HCT116 (cell line): ENCODE measurements around the gene TMTC2. TPM values are rescaled to one million over a fixed set of nuclear protein-coding genes. Genes with fewer than 3 reads are reported as not detected.

Source experiments
- ATAC-seq: fragments of 200-7000 bp; cut with Tn5 transposase; 2 replicates; pipeline ENCODE4 v1.9.1; 2020; ENCODE audit warnings: mild to moderate bottlenecking, moderate library complexity
- BruUV-seq: library from RNA; stranded (reverse); fragments of 400-500 nt; replicated peaks from 2 replicates; lab custom pipeline; 2021; lab: Mats Ljungman, UMichigan
- CTCF ChIA-PET: fragments of 300-600 bp; sonication (Branson Sonifier 250); formaldehyde crosslinking; loops from one replicate; lab custom pipeline; 2021; ENCODE audit warnings: antibody characterized with exemption; lab: Charles Lee
- POLR2A ChIA-PET: fragments of 300-600, 350-600 bp; sonication (Branson Sonifier 250); formaldehyde crosslinking; loops from one replicate; lab custom pipeline; 2021; ENCODE audit warnings: antibody characterized with exemption; lab: Charles Lee
- RAD21 ChIA-PET, 2 experiments: fragments of 300-600 bp; sonication (Branson Sonifier 250); formaldehyde crosslinking; loops; one replicate each; lab custom pipeline; 2023; ENCODE audit warnings: low total read pairs in 2 of 2; ENCODE audit not compliant: uncharacterized antibody in 2 of 2, unreplicated experiment in 2 of 2, low non-redundant PET in 1 of 2; lab: Charles Lee
- DNase-seq: peaks from one replicate; pipeline ENCODE4 v3.0.0-alpha.2; 2010; ENCODE audit warnings: low read depth, low spot score
- H2AFZ ChIP-seq: fragments of 200-600 bp; shearing (Covaris generic), sonication (generic); 2 replicates; pipeline ENCODE4 v1.6.1; 2017; ENCODE audit warnings: low read depth, mixed run types, mixed read lengths, antibody characterized with exemption, low read length; ENCODE audit not compliant: poor library complexity, severe bottlenecking
- H3K27ac ChIP-seq: 2 replicates; pipeline ENCODE4 v1.5.1; 2012; ENCODE audit warnings: low read depth, low read length
- H3K27me3 ChIP-seq: fragments of 200-600 bp; sonication (generic); 2 replicates; pipeline ENCODE4 v1.6.1; 2016; ENCODE audit warnings: mixed run types, low read length, mixed read lengths; ENCODE audit not compliant: insufficient read depth
- H3K36me3 ChIP-seq, 2 experiments: fragments of 200-500 bp in 1 of 2; fragments of 200-600 bp in 1 of 2; sonication (Bioruptor generic) in 1 of 2; sonication (generic) in 1 of 2; 2 replicates each; pipeline versions ENCODE4 v1.5.1 to v1.6.1; 2014 to 2016; ENCODE audit warnings: low read length in 2 of 2, inconsistent platforms in 1 of 2, mixed read lengths in 1 of 2, mixed run types in 1 of 2; ENCODE audit not compliant: insufficient read depth in 2 of 2, control insufficient read depth in 1 of 2
- H3K4me1 ChIP-seq, 2 experiments: fragments of 200-600 bp in 1 of 2; sonication (generic) in 1 of 2; 2 replicates each; pipeline versions ENCODE4 v1.5.1 to v1.6.1; 2012 to 2017; ENCODE audit warnings: low read length in 2 of 2, inconsistent platforms in 1 of 2, mild to moderate bottlenecking in 1 of 2, mixed read lengths in 1 of 2, mixed run types in 1 of 2, moderate library complexity in 1 of 2; ENCODE audit not compliant: insufficient read depth in 2 of 2, control insufficient read depth in 1 of 2
- H3K4me2 ChIP-seq: fragments of 200-600 bp; sonication (generic); 2 replicates; pipeline ENCODE4 v1.6.1; 2017; ENCODE audit warnings: mixed run types, low read length, mixed read lengths
- H3K4me3 ChIP-seq, 2 experiments: fragments of 200-600 bp in 1 of 2; sonication (generic) in 1 of 2; replicated peaks in 1 of 2; 2 replicates each; pipeline ENCODE4 v1.5.1; 2011 to 2016; ENCODE audit warnings: low read length in 2 of 2, control low read depth in 1 of 2, low read depth in 1 of 2, mild to moderate bottlenecking in 1 of 2, mixed read lengths in 1 of 2, mixed run types in 1 of 2
- H3K79me2 ChIP-seq: fragments of 200-600 bp; sonication (generic); 2 replicates; pipeline ENCODE4 v1.6.1; 2017; ENCODE audit warnings: mild to moderate bottlenecking, mixed run types, low read length, moderate library complexity, mixed read lengths; ENCODE audit not compliant: insufficient read depth
- H3K9ac ChIP-seq: fragments of 200-600 bp; sonication (generic); 2 replicates; pipeline ENCODE4 v1.6.1; 2016; ENCODE audit warnings: low read length, mixed read lengths
- H3K9me2 ChIP-seq: fragments of 200-600 bp; sonication (generic), shearing (Covaris generic); 2 replicates; pipeline ENCODE4 v1.6.1; 2017; ENCODE audit warnings: mixed run types, mild to moderate bottlenecking, moderate library complexity; ENCODE audit not compliant: insufficient read depth
- H3K9me3 ChIP-seq, 2 experiments: fragments of 200-500 bp in 1 of 2; fragments of 200-600 bp in 1 of 2; sonication (Bioruptor generic) in 1 of 2; sonication (generic) in 1 of 2; 2 replicates each; pipeline ENCODE4 v1.6.1; 2014 to 2017; ENCODE audit warnings: low read length in 2 of 2, mixed read lengths in 2 of 2, inconsistent platforms in 1 of 2, low read depth in 1 of 2, mild to moderate bottlenecking in 1 of 2, mixed run types in 1 of 2, moderate library complexity in 1 of 2; ENCODE audit not compliant: control insufficient read depth in 1 of 2, insufficient read depth in 1 of 2
- H4K20me1 ChIP-seq: fragments of 200-600 bp; sonication (generic), shearing (Covaris generic); 2 replicates; pipeline ENCODE4 v1.6.1; 2017; ENCODE audit warnings: mixed run types, mild to moderate bottlenecking, moderate library complexity; ENCODE audit not compliant: insufficient read depth
- ATF3 ChIP-seq: IDR thresholded peaks from 2 replicates; pipeline ENCODE4 v1.6.1; 2012
- CBX3 ChIP-seq: IDR thresholded peaks from 2 replicates; pipeline ENCODE4 v1.6.1; 2012; ENCODE audit warnings: low read depth
- CTCF ChIP-seq, 3 experiments: fragments of 200-600 bp in 1 of 3; sonication (generic) in 1 of 3; IDR thresholded peaks in 2 of 3; conservative IDR thresholded peaks in 1 of 3; 2 replicates each; pipeline ENCODE4 v1.5.1; 2012 to 2017; ENCODE audit warnings: low read depth in 2 of 3, low read length in 2 of 3, antibody characterized with exemption in 1 of 3, borderline replicate concordance in 1 of 3, control low read depth in 1 of 3, mild to moderate bottlenecking in 1 of 3, mixed read lengths in 1 of 3, mixed run types in 1 of 3, moderate library complexity in 1 of 3; ENCODE audit not compliant: insufficient read depth in 1 of 3
- EGR1 ChIP-seq: IDR thresholded peaks from 2 replicates; pipeline ENCODE4 v1.6.1; 2012; ENCODE audit warnings: low read depth
- EZH2 ChIP-seq: fragments of 200-600 bp; sonication (generic); IDR thresholded peaks from 2 replicates; pipeline ENCODE4 v1.6.1; 2017; ENCODE audit warnings: antibody characterized with exemption, mixed run types
- FOSL1 ChIP-seq: IDR thresholded peaks from 2 replicates; pipeline ENCODE4 v1.6.1; 2012; ENCODE audit warnings: low read depth
- MAX ChIP-seq: IDR thresholded peaks from 2 replicates; pipeline ENCODE4 v1.6.1; 2012
- POLR2AphosphoS5 ChIP-seq: IDR thresholded peaks from 2 replicates; pipeline ENCODE4 v1.6.1; 2011; ENCODE audit warnings: mild to moderate bottlenecking, low read depth, low read length, moderate library complexity
- RAD21 ChIP-seq: IDR thresholded peaks from 2 replicates; pipeline ENCODE4 v1.6.1; 2012; ENCODE audit warnings: low read depth, mild to moderate bottlenecking
- REST ChIP-seq: IDR thresholded peaks from 2 replicates; pipeline ENCODE4 v1.6.1; 2012; ENCODE audit warnings: low read depth
- SP1 ChIP-seq: IDR thresholded peaks from 2 replicates; pipeline ENCODE4 v1.6.1; 2012; ENCODE audit warnings: low read depth
- TCF7L2 ChIP-seq: IDR thresholded peaks from 2 replicates; pipeline ENCODE4 v1.7.0; 2011; ENCODE audit warnings: borderline replicate concordance, inconsistent platforms; ENCODE audit not compliant: insufficient read depth, insufficient read length; ENCODE audit errors: extremely low read depth
- YY1 ChIP-seq: IDR thresholded peaks from 2 replicates; pipeline ENCODE4 v1.6.1; 2011; ENCODE audit warnings: low read length, low read depth, moderate library complexity, mild to moderate bottlenecking; ENCODE audit not compliant: insufficient replicate concordance; ENCODE audit errors: extremely low read depth
- ZFX ChIP-seq: fragments of 450-650 bp; IDR thresholded peaks from 2 replicates; pipeline ENCODE4 v1.6.1; 2017
- ZNF274 ChIP-seq: fragments of 200-500 bp; sonication (Bioruptor generic); IDR thresholded peaks from 2 replicates; pipeline ENCODE4 v1.6.1; 2014; ENCODE audit warnings: mild to moderate bottlenecking, low read depth, low read length, inconsistent platforms
- intact Hi-C: fragments of 100-400 bp; cut with micrococcal nuclease; formaldehyde crosslinking; loops from 2 replicates; pipeline ENCODE4 v1.10.0; 2022
- total RNA-seq: library from RNA; stranded (reverse); gene quantifications from one replicate; pipeline ENCODE4 v1.2.1, GENCODE V29; 2021; ENCODE audit not compliant: unreplicated experiment

TMTC2 gene
- total RNA-seq, 1 experiment from 2014 or later = 11.5 TPM

GRCh38 chr12:82874945-82875344 is 188.2 kb downstream of the TMTC2 start (continued):
- TF ChIP-seq CBX3 (no peak), ZFX (no peak)

GRCh38 chr12:82876075-82876474 is 189.4 kb downstream of the TMTC2 start:
- H3K36me3 ChIP-seq = no peaks in the 10 kb centered on the region
- H3K9me3 ChIP-seq = no peaks in the 10 kb centered on the region
- DNase-seq = no peak
- CTCF ChIA-PET = no interaction called here
- H3K9ac ChIP-seq = no peak overlapping the region
- no peak overlapping the region for H2AFZ ChIP-seq
- H4K20me1 ChIP-seq = no peaks in the 10 kb centered on the region
- no peak overlapping the region for H3K4me3 ChIP-seq
- no peaks in the 10 kb centered on the region for H3K79me2 ChIP-seq
- H3K27ac ChIP-seq = no peak overlapping the region
- TF ChIP-seq TCF7L2 (no peak), MAX (no peak), SP1 (no peak), YY1 (no peak), EGR1 (no peak), REST (no peak), RAD21 (no peak), CTCF (IDR thresholded peaks at IDR 0.05 in 2 of 3, conservative IDR thresholded peaks at IDR 0.05 in 1 of 3; ENCODE audit: borderline replicate concordance in 1 of 3, insufficient read depth in 1 of 3, low read depth in 2 of 3, low read length in 2 of 3) (no peak), ZNF274 (no peak), POLR2AphosphoS5 (no peak), EZH2 (no peak), CBX3 (no peak), ZFX (no peak), ATF3 (no peak), FOSL1 (no peak)
- intact Hi-C loops = no loop called here
- BruUV-seq = no TSS peak
- no peak overlapping the region for H3K4me2 ChIP-seq
- POLR2A ChIA-PET = interaction anchor here (0.6 kb wide), 1 partner anchor 1193 kb away, joined by 3 read pairs; no protein-coding TSS in a partner anchor
- no peaks in the 10 kb centered on the region for H3K9me2 ChIP-seq
- ATAC-seq = no peak
- no peaks in the 10 kb centered on the region for H3K4me1 ChIP-seq
- RAD21 ChIA-PET = no interaction called here
- H3K27me3 ChIP-seq = no peaks in the 10 kb centered on the region
